Progenitor cell of endocrine pancreas (in vitro differentiated cells): ENCODE results near the gene SLC34A3. TPM values are rescaled to one million over a fixed set of nuclear protein-coding genes. Genes with fewer than 3 reads are reported as not detected.

Experiments
- DNase-seq: peaks from one replicate; pipeline ENCODE4 v3.0.0; 2021; ENCODE audit warnings: low spot score; ENCODE audit not compliant: unreplicated experiment
- H3K27ac Mint-ChIP-seq: 2 replicates; pipeline ENCODE4 v1.8.0; 2021; ENCODE audit warnings: mild to moderate bottlenecking, moderate library complexity, mixed read lengths
- H3K27me3 Mint-ChIP-seq: 2 replicates; pipeline ENCODE4 v1.8.0; 2021; ENCODE audit warnings: mixed read lengths
- H3K36me3 Mint-ChIP-seq: 2 replicates; pipeline ENCODE4 v1.8.0; 2022; ENCODE audit warnings: mixed read lengths; ENCODE audit not compliant: insufficient read depth
- H3K4me1 Mint-ChIP-seq: 2 replicates; pipeline ENCODE4 v1.8.0; 2021; ENCODE audit warnings: low read depth, mixed read lengths
- H3K4me3 Mint-ChIP-seq: 2 replicates; pipeline ENCODE4 v1.8.0; 2021; ENCODE audit warnings: low read depth, mild to moderate bottlenecking, moderate library complexity, mixed read lengths
- H3K9me3 Mint-ChIP-seq: 2 replicates; pipeline ENCODE4 v1.8.0; 2021; ENCODE audit warnings: low read depth, mixed read lengths
- CTCF ChIP-seq: fragments of 200-600 bp; sonication (generic); IDR thresholded peaks from one replicate; pipeline ENCODE4 v1.5.0; 2021; ENCODE audit warnings: antibody characterized with exemption, mild to moderate bottlenecking; ENCODE audit not compliant: unreplicated experiment
- total RNA-seq: library from RNA; stranded (reverse); gene quantifications from 2 replicates; pipeline ENCODE4 v1.2.1, GENCODE V29; 2021

SLC34A3 gene
- total RNA-seq, 1 donor from 2014 or later = 0.26 TPM

GRCh38 chr9:137228968-137229896 is 1.5 kb upstream of the SLC34A3 start:
- TF ChIP-seq CTCF = no peak
- Mint-ChIP-seq H3K27ac (no peak overlapping the region), H3K27me3 (no peaks in the 10 kb centered on the region), H3K4me1 (peaks cover 9% of the 10 kb centered on the region), H3K9me3 (no peaks in the 10 kb centered on the region), H3K36me3 (no peaks in the 10 kb centered on the region), H3K4me3 (no peak overlapping the region)
- DNase-seq = no peak

DNA sequence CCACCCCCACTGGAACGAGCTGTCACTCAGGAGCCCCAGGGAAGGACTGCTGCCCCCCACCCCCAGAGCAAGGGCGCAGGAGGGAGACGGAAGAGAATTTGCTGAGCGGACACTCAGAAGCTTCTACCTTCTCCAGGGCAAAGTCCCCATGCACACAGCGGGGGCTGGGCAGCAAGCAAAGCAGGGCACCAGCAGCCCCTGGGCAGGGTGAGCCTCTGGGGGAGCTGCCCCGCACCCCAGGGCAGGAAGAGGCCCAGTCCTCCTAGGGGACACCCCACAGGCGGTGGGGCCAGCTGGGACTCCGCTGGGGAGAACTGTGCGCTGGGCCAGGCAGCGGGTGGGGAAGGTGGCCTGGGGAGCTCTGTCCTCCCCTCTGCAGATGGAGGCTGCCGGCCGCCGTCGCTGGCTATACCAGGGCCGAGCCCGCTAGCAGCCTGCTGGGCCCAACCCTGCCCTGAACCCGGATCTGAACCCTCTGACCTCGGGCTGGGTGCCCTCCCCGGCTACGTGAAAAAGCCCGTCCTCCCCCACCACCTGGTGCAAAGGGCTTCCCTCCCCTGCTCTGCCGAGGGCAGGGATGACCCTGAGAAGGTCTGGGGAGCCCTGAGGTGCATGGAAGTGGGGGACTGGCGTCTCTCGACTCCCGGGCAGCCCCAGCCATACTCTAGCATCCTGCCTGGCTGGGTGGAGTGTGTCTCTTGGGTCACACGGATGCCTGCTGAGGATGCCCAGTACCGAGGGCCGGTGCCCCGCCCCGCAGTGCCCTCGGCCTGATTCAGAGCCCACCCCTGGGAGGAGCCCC is 597 bp upstream of the SLC34A3 start:
- Mint-ChIP-seq H3K4me1 (peaks cover 10% of the 10 kb centered on the region), H3K27ac (no peak overlapping the region), H3K9me3 (no peaks in the 10 kb centered on the region), H3K27me3 (no peaks in the 10 kb centered on the region), H3K4me3 (no peak overlapping the region), H3K36me3 (no peaks in the 10 kb centered on the region)
- no peak for TF ChIP-seq CTCF
- no peak for DNase-seq

DNA sequence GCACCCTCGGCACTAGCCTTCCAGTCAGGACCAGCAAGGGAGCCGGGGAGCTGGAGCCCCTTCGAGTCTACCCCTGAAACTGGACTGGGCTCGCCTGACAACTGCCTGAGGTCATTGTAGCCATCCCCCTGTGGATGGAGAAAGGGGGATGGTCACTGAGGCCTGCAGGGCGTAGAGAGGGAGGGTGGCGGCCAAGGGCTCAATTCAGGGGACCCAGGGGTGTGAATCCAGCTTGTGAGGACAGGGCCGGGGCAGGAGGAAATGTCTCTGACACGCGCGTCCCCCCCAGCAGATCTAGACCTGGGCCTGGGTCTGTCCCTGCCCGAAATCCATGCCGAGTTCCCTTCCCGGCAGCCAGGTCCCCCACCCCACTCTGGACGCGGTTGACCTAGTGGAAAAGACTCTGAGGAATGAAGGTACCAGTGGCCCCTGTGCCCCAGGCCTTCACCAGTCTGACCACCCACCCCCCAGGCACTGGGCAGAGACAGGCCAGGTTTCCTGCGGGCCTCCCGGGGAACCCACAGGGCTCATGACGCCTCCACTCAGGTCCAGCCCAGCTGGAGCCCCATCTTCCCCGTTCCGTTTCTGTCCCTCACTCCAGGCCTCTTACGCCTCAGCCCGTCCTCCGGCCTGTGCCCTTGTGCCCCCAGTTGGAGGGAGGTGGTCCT is 805 bp downstream of the SLC34A3 start:
- no peak for TF ChIP-seq CTCF
- no peak overlapping the region for H3K4me3 Mint-ChIP-seq
- no peak for DNase-seq
- H3K36me3 Mint-ChIP-seq = no peaks in the 10 kb centered on the region
- H3K27ac Mint-ChIP-seq = no peak overlapping the region
- H3K9me3 Mint-ChIP-seq = no peaks in the 10 kb centered on the region
- H3K27me3 Mint-ChIP-seq = no peaks in the 10 kb centered on the region
- peaks cover 16% of the 10 kb centered on the region for H3K4me1 Mint-ChIP-seq

GRCh38 chr9:137232101-137232500 is 1.4 kb downstream of the SLC34A3 start:
- Mint-ChIP-seq H3K9me3 (no peaks in the 10 kb centered on the region), H3K27ac (no peak overlapping the region), H3K4me1 (peaks cover 17% of the 10 kb centered on the region), H3K27me3 (no peaks in the 10 kb centered on the region), H3K4me3 (no peak overlapping the region), H3K36me3 (no peaks in the 10 kb centered on the region)
- no peak for DNase-seq
- TF ChIP-seq CTCF = no peak

DNA sequence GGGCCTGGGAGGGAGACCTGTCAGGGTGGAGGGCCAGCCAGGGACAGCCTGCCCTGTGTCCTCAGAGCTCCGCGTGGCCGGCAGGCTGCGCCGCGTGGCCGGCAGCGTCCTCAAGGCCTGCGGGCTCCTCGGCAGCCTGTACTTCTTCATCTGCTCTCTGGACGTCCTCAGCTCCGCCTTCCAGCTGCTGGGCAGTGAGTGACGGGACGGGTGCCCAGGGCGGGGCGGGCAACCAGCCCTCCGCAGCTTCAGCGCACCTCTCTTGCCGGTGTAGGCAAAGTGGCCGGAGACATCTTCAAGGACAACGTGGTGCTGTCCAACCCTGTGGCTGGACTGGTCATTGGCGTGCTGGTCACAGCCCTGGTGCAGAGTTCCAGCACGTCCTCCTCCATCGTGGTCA is 1.8 kb downstream of the SLC34A3 start:
- DNase-seq = no peak
- H3K27me3 Mint-ChIP-seq = no peaks in the 10 kb centered on the region
- no peak overlapping the region for H3K27ac Mint-ChIP-seq
- no peak for TF ChIP-seq CTCF
- H3K4me1 Mint-ChIP-seq = peaks cover 15% of the 10 kb centered on the region
- H3K36me3 Mint-ChIP-seq = no peaks in the 10 kb centered on the region
- H3K9me3 Mint-ChIP-seq = no peaks in the 10 kb centered on the region
- H3K4me3 Mint-ChIP-seq = no peak overlapping the region
